ENCODE results near the gene VWC2L.

GRCh38 chr2:214365549-214365948 lies 45.3 kb upstream of the VWC2L start:
- TF ChIP-seq CTCF (IDR thresholded peaks at IDR 0.05) (no peak), NFYB (CRISPR knock-in tag; conservative IDR thresholded peaks at IDR 0.05; ENCODE audit: low read depth) (no peak), ZNF416 (CRISPR knock-in tag; IDR thresholded peaks at IDR 0.05) (no peak), ESRRA (CRISPR knock-in tag; IDR thresholded peaks at IDR 0.05; ENCODE audit: borderline replicate concordance) (no peak)
